Ovary (tissue), 9 donors: ENCODE measurements around the gene SHTN1. TPM values are rescaled to one million over a fixed set of nuclear protein-coding genes. Genes with fewer than 3 reads are reported as not detected.

ENCODE experiments used
- DNase-seq, 5 donors: peaks; one replicate each; pipeline ENCODE4 v3.0.0-alpha.2; 2019 to 2020
- H3K27ac ChIP-seq, 2 donors: fragments of 200-600 bp; one replicate each; pipeline versions ENCODE4 v1.5.1 to v1.8.0; 2019 to 2022
- H3K27me3 ChIP-seq: fragments of 200-600 bp; one replicate; pipeline ENCODE4 v1.8.0; 2022
- H3K36me3 ChIP-seq: fragments of 200-600 bp; sonication (generic); one replicate; pipeline ENCODE4 v1.5.1; 2019
- H3K4me1 ChIP-seq: one replicate; pipeline ENCODE4 v1.8.1; 2013; ENCODE audit warnings: mild to moderate bottlenecking, moderate library complexity; ENCODE audit not compliant: insufficient read depth
- H3K4me3 ChIP-seq: fragments of 200-600 bp; sonication (generic); one replicate; pipeline ENCODE4 v1.5.1; 2017
- H3K9me3 ChIP-seq, 2 donors: fragments of 200-600 bp in 1 of 2; sonication (generic) in 1 of 2; one replicate each; pipeline versions ENCODE4 v1.5.1 to v1.8.1; 2013 to 2019; ENCODE audit warnings: mild to moderate bottlenecking in 1 of 2, moderate library complexity in 1 of 2
- EP300 ChIP-seq: sonication (generic); formaldehyde crosslinking; IDR thresholded peaks from one replicate; pipeline ENCODE4 v1.6.1; 2017; ENCODE audit warnings: antibody characterized with exemption
- POLR2A ChIP-seq: fragments of 450-650 bp; IDR thresholded peaks from one replicate; pipeline ENCODE4 v1.6.1; 2017; ENCODE audit warnings: antibody characterized with exemption, mild to moderate bottlenecking, moderate library complexity
- WGBS, 3 donors: extraction: QIAGEN DNeasy Blood & Tissue Kit in 1 of 3; methylation state at CpG; one replicate each; pipeline versions ENCODE4 v1.1.5 to v1.1.7; 2013 to 2017; 5-methylcytosine and 5-hydroxymethylcytosine counted together
- intact Hi-C, 4 donors: fragments of 100-400 bp; cut with DNase I; formaldehyde crosslinking; loops; one replicate each; pipeline versions ENCODE4 v1.11.0 to v1.15.1; 2022 to 2023
- polyA plus RNA-seq, 2 donors: library from polyadenylated mRNA; stranded (reverse); fragments of 200-250 nt in 1 of 2; fragments of 350-450 nt in 1 of 2; fragmentation: Illumina TruSeq in 1 of 2; extraction: RNeasy Lipid Tissue Mini Kit (QIAGEN cat#74804) in 1 of 2; gene quantifications; one replicate each; pipeline ENCODE4 v1.2.3, GENCODE V29; 2013 to 2014
- total RNA-seq, 7 donors: library from RNA; depleted of rRNA in 2 of 7; stranded (reverse); fragments of >200 nt in 2 of 7; fragmentation: NEBNext Ultra II Directional in 3 of 7; extraction: Animal tissue kit (Norgen Biotek cat#: 25700) in 3 of 7; gene quantifications; one replicate each; pipeline versions ENCODE4 v1.1.0 to v1.2.4, GENCODE V29; 2016 to 2023
- TF ChIP-seq, protein P1 (sequence below), 3 donors: fragments of 450-650 bp in 2 of 3; fragments of 200-600 bp in 1 of 3; IDR thresholded peaks; one replicate each; pipeline versions ENCODE4 v1.5.1 to v1.8.0; 2016 to 2022; ENCODE audit warnings: antibody characterized with exemption in 3 of 3, mild to moderate bottlenecking in 1 of 3
- donor health status: DM: no; HTN: no; CAD: no; lungs with moderate emphysema.
- donor health status: DM: no; HTN: no; CAD: no.
- donor health status: Bipolar disorder and iron deficiency.
- donor health status: DM: yes; HTN: yes; CAD: no.
- donor health status: DM: no; HTN: no; CAD: no.
- donor health status: DM: yes; HTN: yes; CAD: no.

SHTN1 gene
- total and polyA plus RNA-seq, 9 donors = 4.7 to 22.1 (median 16.3) TPM

DNA sequence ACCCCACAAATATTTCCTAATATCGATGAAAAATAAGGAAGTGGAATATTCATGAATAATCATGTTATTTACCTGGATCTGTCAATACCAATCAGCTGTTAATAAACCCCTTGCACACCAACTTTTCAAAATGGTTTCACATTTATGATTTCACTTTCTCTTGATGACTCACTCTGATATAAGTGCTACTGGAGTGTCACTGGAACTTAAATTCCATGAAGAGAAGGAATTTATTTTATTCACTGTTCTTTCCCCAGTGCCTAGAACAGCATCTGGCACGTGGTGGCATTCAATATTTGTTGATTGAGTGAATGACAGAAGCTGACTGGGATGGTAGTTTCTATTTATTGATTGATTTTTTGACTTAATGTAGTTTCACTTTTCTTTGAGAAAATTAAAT is 159.2 kb downstream of the SHTN1 start:
- no peak overlapping the region for H3K4me3 ChIP-seq
- H3K4me1 ChIP-seq = peaks cover 5% of the 10 kb centered on the region
- DNase-seq = no peak
- no peaks in the 10 kb centered on the region for H3K9me3 ChIP-seq
- H3K27ac ChIP-seq = no peak overlapping the region
- intact Hi-C loops = no loop called here
- TF ChIP-seq, protein P1, sequence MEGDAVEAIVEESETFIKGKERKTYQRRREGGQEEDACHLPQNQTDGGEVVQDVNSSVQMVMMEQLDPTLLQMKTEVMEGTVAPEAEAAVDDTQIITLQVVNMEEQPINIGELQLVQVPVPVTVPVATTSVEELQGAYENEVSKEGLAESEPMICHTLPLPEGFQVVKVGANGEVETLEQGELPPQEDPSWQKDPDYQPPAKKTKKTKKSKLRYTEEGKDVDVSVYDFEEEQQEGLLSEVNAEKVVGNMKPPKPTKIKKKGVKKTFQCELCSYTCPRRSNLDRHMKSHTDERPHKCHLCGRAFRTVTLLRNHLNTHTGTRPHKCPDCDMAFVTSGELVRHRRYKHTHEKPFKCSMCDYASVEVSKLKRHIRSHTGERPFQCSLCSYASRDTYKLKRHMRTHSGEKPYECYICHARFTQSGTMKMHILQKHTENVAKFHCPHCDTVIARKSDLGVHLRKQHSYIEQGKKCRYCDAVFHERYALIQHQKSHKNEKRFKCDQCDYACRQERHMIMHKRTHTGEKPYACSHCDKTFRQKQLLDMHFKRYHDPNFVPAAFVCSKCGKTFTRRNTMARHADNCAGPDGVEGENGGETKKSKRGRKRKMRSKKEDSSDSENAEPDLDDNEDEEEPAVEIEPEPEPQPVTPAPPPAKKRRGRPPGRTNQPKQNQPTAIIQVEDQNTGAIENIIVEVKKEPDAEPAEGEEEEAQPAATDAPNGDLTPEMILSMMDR (IDR thresholded peaks at IDR 0.05) = no peak
- no peak for TF ChIP-seq EP300
- TF ChIP-seq POLR2A = no peak
- WGBS, 3 donors = 72 to 77% (median 77%) methylated on average over 2 of the region's 2 CpGs
- H3K36me3 ChIP-seq = no peaks in the 10 kb centered on the region
- H3K27me3 ChIP-seq = no peaks in the 10 kb centered on the region

DNA sequence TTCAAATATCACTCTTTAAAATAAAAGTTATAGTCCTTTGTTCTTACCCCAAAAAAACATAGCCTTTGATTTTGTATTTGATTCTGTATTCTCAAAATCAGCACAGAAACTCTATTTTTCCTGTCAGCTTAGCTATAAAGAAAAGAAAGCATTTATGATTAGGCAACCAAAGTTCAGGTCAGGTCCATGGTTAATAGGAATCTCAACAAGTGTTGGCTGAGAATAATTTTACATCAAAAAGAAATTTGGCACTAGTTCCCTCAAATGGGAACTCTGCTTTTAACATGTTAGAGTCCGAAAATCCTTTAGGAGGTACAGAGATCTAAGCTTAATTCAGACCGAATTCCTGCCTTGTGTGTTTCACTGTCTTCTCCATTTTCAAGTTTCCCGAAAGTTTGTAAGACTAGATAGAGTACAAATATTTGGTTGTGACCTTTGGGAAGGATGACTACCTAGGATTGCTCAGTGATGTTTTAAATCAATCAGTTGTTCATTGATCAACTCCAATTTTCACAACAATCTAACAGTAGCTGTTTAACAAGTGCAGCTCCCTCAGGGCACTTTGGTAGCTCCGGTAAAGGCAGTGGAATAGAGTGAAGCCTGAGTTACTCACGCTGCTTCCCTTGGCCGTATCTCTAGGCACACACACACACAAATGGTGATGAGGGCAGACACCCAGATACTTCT is 164.5 kb downstream of the SHTN1 start:
- H3K27me3 ChIP-seq = no peaks in the 10 kb centered on the region
- no peaks in the 10 kb centered on the region for H3K9me3 ChIP-seq
- TF ChIP-seq, protein P1 (IDR thresholded peaks at IDR 0.05) = no peak
- TF ChIP-seq EP300 (no peak), POLR2A (no peak)
- WGBS, 3 donors = 89 to 93% (median 92%) methylated on average over 6 of the region's 6 CpGs
- H3K4me1 ChIP-seq = no peaks in the 10 kb centered on the region
- H3K36me3 ChIP-seq = no peaks in the 10 kb centered on the region
- H3K27ac ChIP-seq = no peak overlapping the region
- intact Hi-C loops = no loop called here
- H3K4me3 ChIP-seq = no peak overlapping the region
- DNase-seq = no peak

DNA sequence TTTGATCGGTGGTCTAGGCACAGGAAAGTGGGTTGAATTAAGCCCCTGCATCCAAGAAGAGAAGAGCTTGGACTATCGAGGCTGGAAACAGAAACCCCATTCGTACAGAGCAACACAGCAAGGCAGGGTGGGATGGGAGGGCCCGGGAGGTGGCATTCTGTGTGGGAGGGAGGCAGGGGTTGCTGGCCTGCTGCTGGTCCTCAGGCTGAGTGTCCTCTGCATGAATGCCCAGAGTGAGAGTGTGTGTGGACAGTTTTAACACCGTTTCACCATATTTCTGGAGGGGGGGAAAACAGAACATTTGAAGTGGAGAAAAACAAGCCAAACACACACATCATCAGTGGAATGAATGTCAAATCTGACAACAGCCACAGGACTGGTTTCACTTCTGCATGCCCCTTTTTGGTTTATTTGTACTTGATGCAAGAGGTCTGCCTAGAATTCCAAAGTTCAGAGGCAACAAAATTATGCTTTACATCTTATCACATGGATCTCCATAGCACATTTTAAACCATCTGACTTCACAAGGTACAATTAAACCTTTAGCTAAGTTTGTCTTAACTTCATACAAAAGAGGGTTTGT is 166.8 kb downstream of the SHTN1 start:
- Histone ChIP-seq H3K36me3 (no peaks in the 10 kb centered on the region), H3K9me3 (no peaks in the 10 kb centered on the region), H3K27me3 (no peaks in the 10 kb centered on the region), H3K27ac (no peak overlapping the region), H3K4me3 (no peak overlapping the region), H3K4me1 (no peaks in the 10 kb centered on the region)
- no peak for TF ChIP-seq POLR2A
- TF ChIP-seq EP300 = no peak
- TF ChIP-seq, protein P1 (IDR thresholded peaks at IDR 0.05) = no peak
- no peak for DNase-seq
- 73 to 84% (median 78%) methylated on average over 5 of the region's 5 CpGs for WGBS, 3 donors
- intact Hi-C loops = no loop called here

DNA sequence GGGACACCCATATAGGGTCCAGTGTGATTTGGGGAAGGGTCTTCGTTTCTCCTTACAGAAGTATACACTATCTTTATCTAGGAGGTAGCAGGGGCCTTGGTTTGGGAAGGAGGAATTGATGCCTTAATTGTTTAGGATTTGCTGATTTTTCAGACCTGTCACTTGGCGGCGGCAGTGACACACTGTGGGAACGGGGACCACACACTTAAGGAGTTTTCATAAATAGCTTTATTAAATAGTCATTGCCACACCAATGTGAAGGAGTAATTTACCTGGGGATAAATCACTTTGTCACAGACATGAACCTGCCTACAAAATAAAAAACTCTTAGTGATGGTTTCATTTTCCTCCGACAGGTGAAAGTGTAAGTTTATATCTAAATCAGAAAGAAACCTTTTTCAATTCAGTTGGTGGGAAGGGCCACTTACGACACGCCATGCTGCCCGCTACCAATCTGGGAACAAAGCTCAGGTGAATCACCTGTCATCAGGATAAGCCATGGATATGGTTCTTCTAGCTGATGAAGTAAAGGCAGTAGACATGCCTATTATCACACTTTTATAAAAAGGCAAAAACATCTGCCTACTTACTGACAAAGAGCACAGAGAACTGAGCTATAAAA is 168.0 kb downstream of the SHTN1 start:
- Histone ChIP-seq H3K27ac (no peak overlapping the region), H3K36me3 (no peaks in the 10 kb centered on the region), H3K4me1 (no peaks in the 10 kb centered on the region), H3K9me3 (no peaks in the 10 kb centered on the region), H3K27me3 (no peaks in the 10 kb centered on the region), H3K4me3 (no peak overlapping the region)
- WGBS, 3 donors = 82 to 87% (median 86%) methylated on average over 8 of the region's 8 CpGs
- intact Hi-C loops = no loop called here
- TF ChIP-seq, protein P1 (IDR thresholded peaks at IDR 0.05) = no peak
- TF ChIP-seq EP300 (no peak), POLR2A (no peak)
- no peak for DNase-seq
